MM.1S (cell line): ENCODE measurements around the gene MRPL45.

Experiments used
- EZH2 ChIP-seq: fragments of 300-600 bp; sonication (generic); optimal IDR thresholded peaks from 2 replicates; pipeline ENCODE3; 2017; ENCODE audit warnings: low read depth, mild to moderate bottlenecking, antibody characterized with exemption, low read length, mixed read lengths
- TF ChIP-seq, protein P1 (sequence below): fragments of 300-600 bp; sonication (generic); IDR thresholded peaks from 2 replicates; pipeline ENCODE4 v1.5.1; 2016; ENCODE audit warnings: antibody characterized with exemption, low read length, mixed read lengths

DNA sequence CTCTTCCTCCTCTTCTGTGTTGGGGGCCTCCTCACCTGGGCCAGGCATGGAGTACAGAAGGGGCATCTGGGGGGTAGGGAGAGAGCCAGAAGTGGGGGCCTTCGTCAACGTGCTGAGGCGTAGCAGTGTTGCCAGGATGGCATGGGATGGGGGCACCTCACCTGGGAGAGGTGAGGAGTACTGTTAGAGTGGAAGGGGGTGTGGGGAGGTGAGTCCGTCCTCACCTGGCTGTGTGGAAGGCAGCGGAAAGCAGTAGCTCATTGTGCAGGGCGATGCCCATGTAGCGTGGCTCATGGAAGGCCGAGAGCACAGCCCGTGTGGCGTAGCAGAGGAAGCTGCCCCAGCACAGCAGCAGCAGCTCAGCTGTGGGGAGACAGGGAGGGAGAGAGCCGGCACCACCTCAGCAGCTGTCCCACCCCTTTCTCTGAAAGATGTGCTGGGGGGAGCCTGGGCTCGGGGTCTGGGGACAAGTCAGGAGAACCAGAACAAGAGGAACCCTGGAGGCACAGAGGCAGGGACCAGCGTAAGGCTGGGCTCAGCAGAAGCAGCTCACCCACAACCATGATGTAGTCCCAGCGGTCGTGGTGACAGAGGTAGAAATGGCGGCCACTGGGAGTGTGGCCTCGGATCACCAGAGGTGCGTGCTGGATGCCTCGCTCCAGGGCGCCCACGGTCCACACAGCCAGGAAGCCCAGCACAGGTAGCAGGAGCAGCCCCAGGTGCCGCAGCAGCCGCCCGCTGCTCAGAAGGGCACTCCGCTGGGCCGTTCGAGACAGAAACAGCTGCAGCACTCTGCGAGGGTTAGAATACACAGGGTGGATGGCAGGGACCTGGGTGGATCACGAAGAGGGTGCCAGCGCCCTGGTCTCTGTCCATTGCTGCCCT, 37.8 kb downstream of the MRPL45 start:
- TF ChIP-seq, protein P1, sequence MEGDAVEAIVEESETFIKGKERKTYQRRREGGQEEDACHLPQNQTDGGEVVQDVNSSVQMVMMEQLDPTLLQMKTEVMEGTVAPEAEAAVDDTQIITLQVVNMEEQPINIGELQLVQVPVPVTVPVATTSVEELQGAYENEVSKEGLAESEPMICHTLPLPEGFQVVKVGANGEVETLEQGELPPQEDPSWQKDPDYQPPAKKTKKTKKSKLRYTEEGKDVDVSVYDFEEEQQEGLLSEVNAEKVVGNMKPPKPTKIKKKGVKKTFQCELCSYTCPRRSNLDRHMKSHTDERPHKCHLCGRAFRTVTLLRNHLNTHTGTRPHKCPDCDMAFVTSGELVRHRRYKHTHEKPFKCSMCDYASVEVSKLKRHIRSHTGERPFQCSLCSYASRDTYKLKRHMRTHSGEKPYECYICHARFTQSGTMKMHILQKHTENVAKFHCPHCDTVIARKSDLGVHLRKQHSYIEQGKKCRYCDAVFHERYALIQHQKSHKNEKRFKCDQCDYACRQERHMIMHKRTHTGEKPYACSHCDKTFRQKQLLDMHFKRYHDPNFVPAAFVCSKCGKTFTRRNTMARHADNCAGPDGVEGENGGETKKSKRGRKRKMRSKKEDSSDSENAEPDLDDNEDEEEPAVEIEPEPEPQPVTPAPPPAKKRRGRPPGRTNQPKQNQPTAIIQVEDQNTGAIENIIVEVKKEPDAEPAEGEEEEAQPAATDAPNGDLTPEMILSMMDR: no peak
- no peak for TF ChIP-seq EZH2
